Endothelial cell of coronary artery (primary cell): ENCODE measurements around the gene BMP4. TPM values are rescaled to one million over a fixed set of nuclear protein-coding genes. Genes with fewer than 3 reads are reported as not detected.

Experiments
- total RNA-seq: library from RNA; depleted of rRNA; stranded (reverse); fragments of >200 nt; gene quantifications from 2 replicates; pipeline ENCODE4 v1.2.3, GENCODE V29; 2014

The BMP4 gene
- total RNA-seq: 28.3 and 62.3 TPM in 2 replicates

GRCh38 chr14:53956427-53957201, at the start of gene BMP4:
BMP4 (minus strand) TSS chr14:53956825; CDS start chr14:53952222, 4,603 bp downstream.

